Thyroid gland (tissue), 4 donors: ENCODE data around the gene EHBP1L1.

Source experiments
- CTCF ChIP-seq, 6 experiments: fragments of 200-600 bp in 3 of 6; fragments of 450-650 bp in 3 of 6; sonication (generic) in 3 of 6; IDR thresholded peaks; one replicate each; pipeline ENCODE4 v1.5.1; 2016 to 2019; ENCODE audit warnings: antibody characterized with exemption in 6 of 6, mild to moderate bottlenecking in 2 of 6, inconsistent platforms in 1 of 6, moderate library complexity in 1 of 6
- POLR2A ChIP-seq, 2 donors: fragments of 450-650 bp; IDR thresholded peaks; one replicate each; pipeline ENCODE4 v1.6.1; 2017; ENCODE audit warnings: antibody characterized with exemption in 2 of 2, mild to moderate bottlenecking in 2 of 2, moderate library complexity in 1 of 2

- no peak for TF ChIP-seq CTCF (IDR thresholded peaks at IDR 0.05)
- no peak for TF ChIP-seq POLR2A (IDR thresholded peaks at IDR 0.05)
Measured at GRCh38 chr11:65532388-65533064, 43.3 kb upstream of the EHBP1L1 start.
